HG03196 (cell line): ENCODE results near the gene POLA1.

Experiments
- ATAC-seq: cut with Tn5 transposase; IDR thresholded peaks from one replicate; pipeline ENCODE4 v1.9.1; 2021; ENCODE audit not compliant: unreplicated experiment

The POLA1 gene

GRCh38 chrX:24684048-24684447 lies 9.7 kb upstream of the POLA1 start:
- no peak for ATAC-seq

DNA sequence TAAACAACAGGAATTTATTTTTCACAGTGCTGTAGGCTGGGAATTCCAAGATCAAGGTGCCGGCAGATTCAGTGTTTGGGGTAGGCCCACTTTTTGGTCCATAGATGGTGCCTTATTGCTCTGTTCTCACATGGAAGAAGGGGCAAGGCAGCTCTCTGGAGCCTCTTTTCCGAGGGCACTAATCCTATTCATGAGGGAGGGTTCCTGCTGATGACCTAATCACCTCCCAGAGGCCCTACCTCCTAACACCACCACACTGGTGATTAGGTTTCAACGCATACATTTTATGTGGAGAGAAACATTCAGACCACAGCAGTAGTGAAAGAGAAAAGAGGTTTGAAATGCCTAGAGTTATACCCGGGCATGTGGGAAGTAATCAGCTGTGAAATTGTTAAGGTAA lies 1.4 kb upstream of the POLA1 start:
- no peak for ATAC-seq

GRCh38 chrX:24694825-24695224 lies 1.1 kb downstream of the POLA1 start:
- no peak for ATAC-seq

DNA sequence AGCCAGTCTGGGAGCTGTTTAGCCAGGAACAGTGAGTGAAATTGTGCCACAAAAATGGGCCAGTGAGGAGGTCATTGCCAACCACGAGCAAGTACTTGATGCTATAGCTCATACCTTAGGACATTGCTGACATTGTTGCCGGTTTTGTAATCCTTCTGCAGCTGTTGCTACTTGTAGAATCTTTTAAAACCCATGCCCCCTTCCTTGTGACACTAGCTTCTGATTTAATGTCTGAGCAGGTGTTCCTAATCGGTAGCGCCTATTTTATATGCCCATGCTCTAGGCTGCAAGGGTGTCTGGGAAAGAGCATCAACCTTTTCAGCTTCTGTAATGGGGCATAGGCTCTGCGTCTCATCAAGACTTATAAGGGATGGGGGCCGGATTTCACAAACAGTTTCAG lies 2.6 kb downstream of the POLA1 start:
- no peak for ATAC-seq

GRCh38 chrX:24702362-24703184 lies 8.9 kb downstream of the POLA1 start:
- ATAC-seq: peak; percentile 100

DNA sequence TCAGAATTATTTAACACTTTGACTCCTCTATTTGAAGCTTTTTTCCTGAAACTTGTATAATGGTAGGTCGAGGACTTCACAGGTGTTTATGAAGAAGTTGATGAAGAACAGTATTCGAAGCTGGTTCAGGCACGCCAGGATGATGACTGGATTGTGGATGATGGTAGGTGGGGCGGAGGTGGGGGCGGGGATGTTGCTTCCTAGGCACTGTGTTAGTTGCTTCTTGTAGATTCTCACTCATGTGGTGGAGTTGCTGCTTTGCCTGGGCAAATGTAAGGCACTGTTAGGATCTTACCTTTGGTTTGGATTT lies 9.4 kb downstream of the POLA1 start:
- ATAC-seq: no peak

DNA sequence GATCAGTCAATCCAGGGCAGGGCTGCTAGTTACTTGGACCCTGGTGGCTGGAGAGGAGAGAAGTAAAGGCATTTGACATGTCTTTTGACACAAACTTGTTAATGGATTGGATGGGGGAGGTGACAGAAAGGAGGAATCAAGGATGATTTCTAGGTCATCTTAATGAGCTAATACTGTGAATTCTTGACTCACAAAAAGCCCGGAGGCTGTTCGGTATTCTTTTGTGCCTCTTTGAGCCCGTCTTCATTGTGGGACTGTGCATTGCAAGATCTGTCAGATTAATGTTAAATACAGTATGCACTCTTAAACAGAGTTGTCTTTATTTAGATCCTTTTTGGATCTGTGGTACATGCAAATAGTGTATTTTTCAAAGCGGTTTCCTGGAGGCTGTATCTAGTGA lies 25.1 kb downstream of the POLA1 start:
- ATAC-seq: no peak

- no peak for ATAC-seq
These were observed 26.3 kb downstream of the POLA1 start for GRCh38 chrX:24720036-24720435.

- ATAC-seq: no peak
These were observed 34.8 kb downstream of the POLA1 start for GRCh38 chrX:24728530-24728929.

DNA sequence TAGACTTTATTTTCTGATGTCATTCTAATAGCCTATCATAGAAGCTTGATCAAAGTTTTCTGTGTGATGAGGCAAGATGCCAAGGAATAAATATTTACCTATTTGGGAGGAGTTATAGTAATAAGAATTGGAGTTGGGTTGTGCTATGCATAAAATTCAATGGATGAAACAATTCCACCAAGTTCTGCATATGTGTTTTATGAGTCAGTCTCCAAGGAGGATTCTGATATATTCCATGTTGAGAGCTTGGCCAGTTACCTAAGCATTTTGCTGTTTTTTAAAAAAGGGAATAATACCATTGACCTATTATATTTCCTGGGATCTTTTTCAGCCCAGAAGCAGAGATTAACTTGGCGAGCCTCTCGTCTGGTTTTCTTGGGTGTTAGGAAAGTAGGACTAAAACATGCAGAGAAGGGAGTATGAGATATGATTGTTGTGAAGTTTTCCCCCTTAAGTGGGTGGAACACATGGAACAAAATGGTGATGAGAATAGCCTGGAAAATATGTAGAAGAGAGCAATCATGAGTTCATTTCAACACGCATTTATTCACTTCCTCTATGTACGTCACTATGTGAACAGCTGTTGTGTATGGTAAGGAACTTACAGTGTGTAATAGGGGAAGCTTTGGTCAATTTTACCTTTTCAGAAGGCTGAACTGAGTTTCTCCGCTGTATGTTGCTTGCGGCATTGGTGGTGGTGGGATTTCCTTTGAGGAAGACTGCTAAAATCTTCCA lies 39.2 kb downstream of the POLA1 start:
- ATAC-seq: no peak

GRCh38 chrX:24741330-24741729 lies 47.6 kb downstream of the POLA1 start:
- ATAC-seq: no peak

- ATAC-seq: no peak
These were observed 54.5 kb downstream of the POLA1 start for GRCh38 chrX:24748196-24748595.

DNA sequence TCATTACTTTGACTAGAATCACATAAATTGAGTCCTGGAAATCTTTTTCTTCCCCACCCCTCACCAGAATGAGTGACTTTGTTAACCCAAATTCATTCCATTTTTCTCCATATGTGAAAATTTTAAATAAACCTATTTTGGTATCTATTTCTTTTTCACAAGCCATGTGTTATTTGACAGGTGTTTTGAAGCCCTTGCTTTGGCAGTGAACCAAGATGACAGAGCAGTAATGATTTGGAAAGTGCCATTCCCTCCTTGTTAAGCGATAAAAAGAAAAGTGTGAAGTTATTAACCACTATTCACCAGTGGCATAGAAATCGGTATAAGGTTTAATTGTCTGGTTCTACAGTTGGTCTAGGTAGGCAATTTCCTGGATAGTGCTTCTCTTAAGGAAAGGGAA lies 66.1 kb downstream of the POLA1 start:
- no peak for ATAC-seq

DNA sequence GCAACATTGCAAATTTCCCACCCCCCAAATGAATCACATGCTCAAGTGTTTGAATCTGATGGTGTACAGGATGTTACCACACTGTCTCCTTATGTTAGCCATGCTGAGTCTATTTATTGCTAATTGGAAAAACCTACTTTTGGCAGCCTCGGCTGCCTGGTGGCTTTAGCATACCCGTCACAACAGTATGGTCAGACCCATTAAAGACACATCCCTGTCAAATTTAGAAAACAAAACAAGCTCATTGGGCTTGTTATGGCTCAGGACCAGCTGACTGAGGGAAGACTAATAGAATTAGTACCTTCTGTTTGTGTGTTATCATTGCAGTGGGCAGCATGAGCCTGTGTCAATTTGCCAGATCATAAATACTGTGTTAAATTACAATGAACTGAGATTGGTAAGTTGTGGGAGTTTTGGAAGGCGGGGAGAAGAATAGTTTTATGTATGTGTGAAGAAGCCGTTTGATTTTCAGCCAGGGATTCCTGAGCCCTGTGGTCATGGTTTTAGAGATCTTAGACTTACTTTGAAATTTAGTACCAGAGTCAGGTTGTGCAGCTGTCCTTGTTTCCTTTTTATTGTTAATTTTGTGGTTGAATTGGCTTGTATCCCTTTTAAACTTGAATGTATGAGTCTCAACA lies 66.8 kb downstream of the POLA1 start:
- no peak for ATAC-seq

GRCh38 chrX:24761306-24761705 lies 67.6 kb downstream of the POLA1 start:
- ATAC-seq: no peak

DNA sequence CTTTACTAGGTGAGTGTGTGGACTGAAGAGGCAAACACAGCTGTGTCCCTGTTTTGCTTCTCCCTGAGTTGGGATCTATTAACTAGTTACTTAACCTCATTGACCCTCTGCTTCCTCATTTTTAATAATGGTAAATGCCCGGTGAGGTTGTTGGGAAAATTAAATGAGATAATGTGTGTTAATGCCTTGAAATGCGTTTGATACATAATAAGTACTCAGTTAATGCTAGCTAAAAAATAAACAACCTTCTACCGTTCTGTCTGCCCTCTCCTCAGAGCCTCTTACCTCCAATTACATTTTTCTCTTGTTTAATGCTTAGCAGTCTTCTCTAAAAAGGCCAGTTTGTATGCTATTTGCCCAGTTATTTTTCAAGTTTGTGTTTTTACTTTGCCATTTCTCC lies 70.3 kb downstream of the POLA1 start:
- no peak for ATAC-seq

GRCh38 chrX:24767557-24767956 lies 73.8 kb downstream of the POLA1 start:
- no peak for ATAC-seq

GRCh38 chrX:24768556-24768955 lies 74.8 kb downstream of the POLA1 start:
- ATAC-seq: no peak

GRCh38 chrX:24774650-24775049 lies 80.9 kb downstream of the POLA1 start:
- ATAC-seq: no peak

DNA sequence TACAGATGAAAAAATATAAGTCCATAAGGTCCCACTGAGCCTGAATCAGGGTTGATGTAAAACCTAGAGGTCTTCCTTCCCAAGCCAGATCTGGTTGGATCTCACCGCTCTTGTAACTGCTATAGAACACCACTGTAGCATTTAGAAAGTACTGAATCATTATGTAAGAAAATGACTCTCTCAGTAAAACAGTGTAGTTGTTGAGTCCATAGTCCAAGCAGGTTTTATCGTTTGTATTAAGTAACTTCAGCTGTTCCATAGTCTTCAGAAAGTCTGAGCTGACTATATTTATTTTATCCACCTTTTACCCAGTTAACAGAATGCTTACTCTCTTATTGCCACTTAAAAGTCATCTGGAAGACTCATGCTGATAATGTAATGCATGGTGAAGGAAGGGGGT lies 82.2 kb downstream of the POLA1 start:
- ATAC-seq: no peak

DNA sequence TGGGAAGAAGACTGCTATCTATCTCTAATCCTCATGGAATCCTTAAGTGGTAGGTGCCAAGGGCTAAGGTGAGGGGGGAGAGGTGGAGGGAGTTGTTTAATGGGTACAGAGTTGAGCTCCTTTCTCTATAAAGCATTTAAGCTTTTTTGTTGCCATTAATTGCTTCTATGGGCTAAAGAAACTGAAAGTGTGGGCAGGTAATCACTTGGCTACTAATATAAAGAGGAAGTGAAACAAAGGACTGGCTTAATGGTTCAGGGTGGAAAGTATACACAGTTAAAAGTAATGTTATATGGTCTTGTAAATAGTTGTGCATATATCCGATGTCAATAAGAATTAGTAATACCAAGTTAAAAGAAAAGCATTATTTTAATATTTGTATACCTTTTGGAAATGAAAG lies 83.9 kb downstream of the POLA1 start:
- peak; percentile 89 for ATAC-seq

GRCh38 chrX:24782011-24782410 lies 88.3 kb downstream of the POLA1 start:
- ATAC-seq: no peak
